ENCODE results near the gene CMSS1. TPM values are rescaled to one million over a fixed set of nuclear protein-coding genes. Genes with fewer than 3 reads are reported as not detected.
A peak's percentile ranks its signal among the peaks of the same experiment; 100 is the strongest.

CMSS1 gene
- total RNA-seq, 1 experiment from 2014 or later, result 64.1 TPM

- intact Hi-C loops (cut with micrococcal nuclease), result no loop called here
- Histone ChIP-seq H3K27me3 (ENCODE audit: insufficient read depth, low read length) (no peaks in the 10 kb centered on the region), H3K9ac (ENCODE audit: low read length) (peak overlapping the region; percentile 20), H3K4me3 (replicated peaks in 1 of 2; ENCODE audit: low read depth in 1 of 2, low read length in 2 of 2) (peak overlapping the region in 1 of 2 experiments; percentile 30; a peak in 2 of 4 replicates), H3K79me2 (ENCODE audit: insufficient read depth, low read length) (peaks cover 19% of the 10 kb centered on the region; the same call in 1 of the 2 replicates), H3K9me3 (ENCODE audit: control insufficient read depth in 1 of 2, insufficient read depth in 1 of 2, low read depth in 1 of 2, low read length in 2 of 2) (no peaks in the 10 kb centered on the region), H3K36me3 (ENCODE audit: control insufficient read depth in 1 of 2, insufficient read depth in 2 of 2, low read length in 2 of 2) (no peaks in the 10 kb centered on the region), H3K9me2 (ENCODE audit: insufficient read depth) (no peaks in the 10 kb centered on the region), H4K20me1 (ENCODE audit: insufficient read depth) (no peaks in the 10 kb centered on the region), H3K4me2 (ENCODE audit: low read length) (peak overlapping the region; percentile 76), H3K27ac (ENCODE audit: low read depth, low read length) (peak overlapping the region; percentile 38; the same call in 1 of the 2 replicates), H3K4me1 (ENCODE audit: control insufficient read depth in 1 of 2, insufficient read depth in 2 of 2, low read length in 2 of 2) (peaks cover 21 to 27% of the 10 kb centered on the region in 2 experiments), H2AFZ (ENCODE audit: low read depth, low read length, poor library complexity, severe bottlenecking) (no peak overlapping the region)
- peak; percentile 77 for DNase-seq (ENCODE audit: low read depth, low spot score)
- ChIA-PET RAD21 (ENCODE audit: low non-redundant PET in 1 of 2, low total read pairs in 2 of 2, uncharacterized antibody in 2 of 2, unreplicated experiment in 2 of 2) (no interaction called here), CTCF (interaction anchor here (1.3 kb wide), 1 partner anchor 58 kb away, joined by 3 read pairs; no protein-coding TSS in a partner anchor), POLR2A (interaction anchor here (1.0 to 1.4 kb wide), 2 partner anchors 13 to 19 kb away, joined by 3 read pairs; no protein-coding TSS in a partner anchor)
- BruUV-seq (replicated peaks), result no TSS peak
- peak; percentile 72 for TF ChIP-seq SP1 (IDR thresholded peaks at IDR 0.05; ENCODE audit: low read depth)
- peak; percentile 94 for TF ChIP-seq FOSL1 (IDR thresholded peaks at IDR 0.05; ENCODE audit: low read depth)
- TF ChIP-seq REST (IDR thresholded peaks at IDR 0.05; ENCODE audit: low read depth), result no peak
- TF ChIP-seq CTCF (IDR thresholded peaks at IDR 0.05 in 2 of 3, conservative IDR thresholded peaks at IDR 0.05 in 1 of 3; ENCODE audit: borderline replicate concordance in 1 of 3, insufficient read depth in 1 of 3, low read depth in 2 of 3, low read length in 2 of 3), result no peak
- TF ChIP-seq EGR1 (IDR thresholded peaks at IDR 0.05; ENCODE audit: low read depth), result 0 out of 2 replicates have a peak, but pooled peaks have one; percentile 8
- TF ChIP-seq SIN3A (IDR thresholded peaks at IDR 0.05; ENCODE audit: low read depth), result peak; percentile 57; the same call in 1 of the 2 replicates
- peak; percentile 88 for TF ChIP-seq JUND (IDR thresholded peaks at IDR 0.05)
- no peak for TF ChIP-seq ZNF274 (IDR thresholded peaks at IDR 0.05; ENCODE audit: low read depth, low read length)
- peak; percentile 83 for TF ChIP-seq CEBPB (IDR thresholded peaks at IDR 0.05; ENCODE audit: low read depth)
- TF ChIP-seq SRF (IDR thresholded peaks at IDR 0.05; ENCODE audit: low read depth), result 0 out of 2 replicates have a peak, but pooled peaks have one; percentile 34
- no peak for TF ChIP-seq ZFX (IDR thresholded peaks at IDR 0.05)
- no peak for TF ChIP-seq EZH2 (IDR thresholded peaks at IDR 0.05)
- no peak for TF ChIP-seq POLR2A (IDR thresholded peaks at IDR 0.05; ENCODE audit: borderline replicate concordance, extremely low read depth, insufficient read depth, insufficient read length)
- TF ChIP-seq TCF7L2 (IDR thresholded peaks at IDR 0.05; ENCODE audit: borderline replicate concordance, extremely low read depth, insufficient read depth, insufficient read length), result peak; percentile 20
- peak; percentile 65 for TF ChIP-seq CBX3 (IDR thresholded peaks at IDR 0.05; ENCODE audit: low read depth)
- no peak for TF ChIP-seq EZH2phosphoT487 (IDR thresholded peaks at IDR 0.05; ENCODE audit: borderline replicate concordance)
- ATAC-seq, result peak; percentile 82
Measured at GRCh38 chr3:99901200-99901926, 83.7 kb downstream of the CMSS1 start.
